ENCODE data around the gene CACNA1E.

CACNA1E gene

DNA sequence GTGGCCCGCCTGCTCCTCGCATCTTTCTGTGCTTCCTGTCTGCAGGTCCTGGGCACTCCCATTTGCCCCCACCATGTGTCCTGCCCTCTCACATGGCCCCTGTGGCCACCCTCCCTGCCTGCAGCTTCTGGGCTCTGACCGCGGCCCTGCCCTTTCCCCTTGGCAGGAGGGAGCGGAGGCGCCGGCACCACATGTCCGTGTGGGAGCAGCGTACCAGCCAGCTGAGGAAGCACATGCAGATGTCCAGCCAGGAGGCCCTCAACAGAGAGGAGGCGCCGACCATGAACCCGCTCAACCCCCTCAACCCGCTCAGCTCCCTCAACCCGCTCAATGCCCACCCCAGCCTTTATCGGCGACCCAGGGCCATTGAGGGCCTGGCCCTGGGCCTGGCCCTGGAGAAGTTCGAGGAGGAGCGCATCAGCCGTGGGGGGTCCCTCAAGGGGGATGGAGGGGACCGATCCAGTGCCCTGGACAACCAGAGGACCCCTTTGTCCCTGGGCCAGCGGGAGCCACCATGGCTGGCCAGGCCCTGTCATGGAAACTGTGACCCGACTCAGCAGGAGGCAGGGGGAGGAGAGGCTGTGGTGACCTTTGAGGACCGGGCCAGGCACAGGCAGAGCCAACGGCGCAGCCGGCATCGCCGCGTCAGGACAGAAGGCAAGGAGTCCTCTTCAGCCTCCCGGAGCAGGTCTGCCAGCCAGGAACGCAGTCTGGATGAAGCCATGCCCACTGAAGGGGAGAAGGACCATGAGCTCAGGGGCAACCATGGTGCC is 249.1 kb downstream of the CACNA1E start:
- H3K27me3 ChIP-seq (ENCODE audit: control insufficient read depth, insufficient read depth, low read length), result no peaks in the 10 kb centered on the region; the same call in 1 of the 2 replicates
- H3K9me3 ChIP-seq (ENCODE audit: control insufficient read depth, insufficient read depth, low read depth, low read length), result no peaks in the 10 kb centered on the region
- no peak overlapping the region for H3K27ac ChIP-seq (ENCODE audit: low read depth, low read length)
- no peak overlapping the region for H3K9ac ChIP-seq (ENCODE audit: low read length)
- no peaks in the 10 kb centered on the region for H3K4me1 ChIP-seq (ENCODE audit: control insufficient read depth, insufficient read depth, low read length)
- no peak overlapping the region for H3K4me3 ChIP-seq (ENCODE audit: low read depth, low read length)
- H3K36me3 ChIP-seq (ENCODE audit: control insufficient read depth, insufficient read depth, low read length), result no peaks in the 10 kb centered on the region

- Histone ChIP-seq H3K36me3 (ENCODE audit: control insufficient read depth, insufficient read depth, low read length) (no peaks in the 10 kb centered on the region), H3K4me1 (ENCODE audit: control insufficient read depth, insufficient read depth, low read length) (no peaks in the 10 kb centered on the region), H3K9ac (ENCODE audit: low read length) (no peak overlapping the region), H3K9me3 (ENCODE audit: control insufficient read depth, insufficient read depth, low read depth, low read length) (no peaks in the 10 kb centered on the region), H3K4me3 (ENCODE audit: low read depth, low read length) (no peak overlapping the region), H3K27ac (ENCODE audit: low read depth, low read length) (no peak overlapping the region), H3K27me3 (ENCODE audit: control insufficient read depth, insufficient read depth, low read length) (no peaks in the 10 kb centered on the region)
Observed at GRCh38 chr1:181733486-181733885, 250.2 kb downstream of the CACNA1E start.

DNA sequence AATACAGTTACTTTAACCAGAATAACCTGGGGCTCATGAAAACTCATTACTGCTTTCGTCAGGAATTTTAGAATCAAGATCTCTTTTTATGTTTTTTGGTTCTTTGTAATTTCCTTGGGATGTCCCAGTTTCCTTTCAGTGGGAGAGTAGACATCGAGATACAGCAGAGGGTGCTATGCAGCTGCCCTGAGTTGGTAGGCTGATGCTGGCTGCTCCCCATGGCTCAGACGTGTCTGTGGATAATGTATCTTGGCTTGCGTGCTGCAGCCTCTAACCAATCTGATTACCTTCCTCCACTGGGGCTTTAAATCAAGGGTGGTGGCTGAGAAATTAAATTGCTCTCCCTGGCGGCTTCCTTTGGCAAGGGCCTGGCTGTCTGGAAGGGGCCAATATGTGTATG is 253.7 kb downstream of the CACNA1E start:
- Histone ChIP-seq H3K4me3 (ENCODE audit: low read depth, low read length) (no peak overlapping the region), H3K9me3 (ENCODE audit: control insufficient read depth, insufficient read depth, low read depth, low read length) (no peaks in the 10 kb centered on the region), H3K36me3 (ENCODE audit: control insufficient read depth, insufficient read depth, low read length) (no peaks in the 10 kb centered on the region), H3K4me1 (ENCODE audit: control insufficient read depth, insufficient read depth, low read length) (no peaks in the 10 kb centered on the region), H3K9ac (ENCODE audit: low read length) (no peak overlapping the region), H3K27ac (ENCODE audit: low read depth, low read length) (no peak overlapping the region), H3K27me3 (ENCODE audit: control insufficient read depth, insufficient read depth, low read length) (no peaks in the 10 kb centered on the region)

DNA sequence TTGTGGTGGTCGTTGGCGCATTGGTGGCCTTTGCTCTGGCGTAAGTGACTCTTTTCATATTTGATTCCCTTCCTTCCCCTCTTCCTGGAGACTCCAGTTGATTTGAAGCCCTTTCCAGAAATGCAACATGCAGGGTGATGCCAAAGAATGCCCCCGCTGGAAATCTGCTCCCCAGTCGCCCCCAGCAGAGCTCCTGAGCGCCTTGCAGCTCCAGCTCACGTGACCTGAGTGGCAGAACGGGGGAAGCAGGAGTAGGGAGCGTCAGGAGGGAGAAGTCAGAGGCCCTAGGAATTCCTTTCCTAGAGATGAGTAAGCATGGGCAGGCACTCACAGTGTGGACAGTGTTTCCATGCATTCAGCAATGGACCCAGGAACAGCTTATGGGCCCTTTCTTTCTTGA is 255.9 kb downstream of the CACNA1E start:
- H3K27me3 ChIP-seq (ENCODE audit: control insufficient read depth, insufficient read depth, low read length), result no peaks in the 10 kb centered on the region
- no peak overlapping the region for H3K4me3 ChIP-seq (ENCODE audit: low read depth, low read length)
- H3K9ac ChIP-seq (ENCODE audit: low read length), result no peak overlapping the region
- no peak overlapping the region for H3K27ac ChIP-seq (ENCODE audit: low read depth, low read length)
- no peaks in the 10 kb centered on the region for H3K36me3 ChIP-seq (ENCODE audit: control insufficient read depth, insufficient read depth, low read length)
- H3K4me1 ChIP-seq (ENCODE audit: control insufficient read depth, insufficient read depth, low read length), result no peaks in the 10 kb centered on the region
- no peaks in the 10 kb centered on the region for H3K9me3 ChIP-seq (ENCODE audit: control insufficient read depth, insufficient read depth, low read depth, low read length)

DNA sequence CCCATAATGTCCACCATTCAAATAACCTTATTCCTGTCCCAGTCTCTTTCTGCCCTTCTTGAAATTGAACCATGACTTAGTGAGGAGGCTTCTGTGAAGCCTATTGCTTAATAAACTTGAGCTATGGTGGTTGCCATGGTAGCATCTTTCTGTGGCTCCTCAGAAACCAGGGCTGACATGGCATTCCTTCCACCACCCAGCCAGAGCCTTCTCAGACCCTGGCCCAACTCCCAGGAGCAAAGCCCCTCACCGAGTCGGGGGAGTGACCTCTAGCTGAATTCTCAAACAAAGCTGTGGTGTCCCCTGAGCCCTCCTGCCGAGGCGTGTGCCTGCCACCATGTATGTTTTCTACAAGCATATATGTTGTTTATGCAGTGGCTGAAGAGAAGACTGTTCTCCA is 259.1 kb downstream of the CACNA1E start:
- Histone ChIP-seq H3K4me3 (ENCODE audit: low read depth, low read length) (no peak overlapping the region), H3K4me1 (ENCODE audit: control insufficient read depth, insufficient read depth, low read length) (peaks cover 4% of the 10 kb centered on the region; the same call in 1 of the 2 replicates), H3K27ac (ENCODE audit: low read depth, low read length) (no peak overlapping the region), H3K27me3 (ENCODE audit: control insufficient read depth, insufficient read depth, low read length) (no peaks in the 10 kb centered on the region), H3K9me3 (ENCODE audit: control insufficient read depth, insufficient read depth, low read depth, low read length) (no peaks in the 10 kb centered on the region), H3K36me3 (ENCODE audit: control insufficient read depth, insufficient read depth, low read length) (no peaks in the 10 kb centered on the region), H3K9ac (ENCODE audit: low read length) (no peak overlapping the region)

- Histone ChIP-seq H3K9me3 (ENCODE audit: control insufficient read depth, insufficient read depth, low read depth, low read length) (no peaks in the 10 kb centered on the region), H3K27me3 (ENCODE audit: control insufficient read depth, insufficient read depth, low read length) (no peaks in the 10 kb centered on the region), H3K36me3 (ENCODE audit: control insufficient read depth, insufficient read depth, low read length) (no peaks in the 10 kb centered on the region), H3K4me1 (ENCODE audit: control insufficient read depth, insufficient read depth, low read length) (peaks cover 4% of the 10 kb centered on the region; the same call in 1 of the 2 replicates), H3K27ac (ENCODE audit: low read depth, low read length) (no peak overlapping the region), H3K4me3 (ENCODE audit: low read depth, low read length) (no peak overlapping the region), H3K9ac (ENCODE audit: low read length) (no peak overlapping the region)
Observed at GRCh38 chr1:181743878-181744312, 260.6 kb downstream of the CACNA1E start.

DNA sequence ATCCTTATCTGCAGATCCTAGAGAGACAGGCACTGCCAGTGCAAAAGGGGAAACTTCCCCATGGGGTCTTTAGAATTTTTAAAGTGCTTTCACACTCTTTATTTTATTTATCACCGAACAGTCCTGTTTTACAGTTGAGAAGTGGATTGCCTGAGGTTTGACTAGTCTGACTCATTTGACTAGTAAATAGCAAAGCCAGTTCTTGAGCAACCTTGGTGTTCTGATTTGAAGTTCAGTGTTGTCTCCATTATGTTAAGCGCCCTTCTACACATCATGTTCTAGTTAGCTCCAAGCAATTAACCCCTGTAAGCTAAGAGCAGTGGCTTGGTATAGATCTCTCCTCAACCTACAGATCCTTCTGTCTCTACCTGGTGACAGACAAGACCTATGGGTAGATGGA is 262.9 kb downstream of the CACNA1E start:
- Histone ChIP-seq H3K4me1 (ENCODE audit: control insufficient read depth, insufficient read depth, low read length) (peaks cover 4% of the 10 kb centered on the region; the same call in 1 of the 2 replicates), H3K36me3 (ENCODE audit: control insufficient read depth, insufficient read depth, low read length) (no peaks in the 10 kb centered on the region), H3K27ac (ENCODE audit: low read depth, low read length) (no peak overlapping the region), H3K9me3 (ENCODE audit: control insufficient read depth, insufficient read depth, low read depth, low read length) (no peaks in the 10 kb centered on the region), H3K4me3 (ENCODE audit: low read depth, low read length) (no peak overlapping the region), H3K27me3 (ENCODE audit: control insufficient read depth, insufficient read depth, low read length) (no peaks in the 10 kb centered on the region), H3K9ac (ENCODE audit: low read length) (no peak overlapping the region)

DNA sequence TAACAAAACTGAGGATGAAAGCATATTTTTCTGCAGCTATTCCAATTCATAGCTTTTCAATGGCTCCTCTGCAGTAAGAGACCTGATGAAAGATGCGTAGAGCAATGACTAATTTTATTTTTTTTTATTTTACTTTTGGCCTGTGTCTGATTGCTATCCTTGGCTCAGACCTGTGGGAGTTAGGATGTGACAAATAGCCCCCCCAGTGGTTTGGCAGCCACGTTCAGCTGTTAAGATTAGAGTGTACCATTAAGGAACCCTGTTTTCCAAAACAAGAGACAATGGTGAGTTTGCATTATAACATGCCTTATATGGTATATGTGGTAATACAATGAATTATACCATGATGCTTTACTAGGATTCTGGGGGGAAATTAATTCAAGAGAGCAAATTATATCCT is 264.7 kb downstream of the CACNA1E start:
- no peaks in the 10 kb centered on the region for H3K36me3 ChIP-seq (ENCODE audit: control insufficient read depth, insufficient read depth, low read length)
- no peaks in the 10 kb centered on the region for H3K9me3 ChIP-seq (ENCODE audit: control insufficient read depth, insufficient read depth, low read depth, low read length)
- H3K27ac ChIP-seq (ENCODE audit: low read depth, low read length), result no peak overlapping the region
- H3K4me3 ChIP-seq (ENCODE audit: low read depth, low read length), result no peak overlapping the region
- no peak overlapping the region for H3K9ac ChIP-seq (ENCODE audit: low read length)
- H3K27me3 ChIP-seq (ENCODE audit: control insufficient read depth, insufficient read depth, low read length), result no peaks in the 10 kb centered on the region
- H3K4me1 ChIP-seq (ENCODE audit: control insufficient read depth, insufficient read depth, low read length), result peaks cover 4% of the 10 kb centered on the region; the same call in 1 of the 2 replicates

DNA sequence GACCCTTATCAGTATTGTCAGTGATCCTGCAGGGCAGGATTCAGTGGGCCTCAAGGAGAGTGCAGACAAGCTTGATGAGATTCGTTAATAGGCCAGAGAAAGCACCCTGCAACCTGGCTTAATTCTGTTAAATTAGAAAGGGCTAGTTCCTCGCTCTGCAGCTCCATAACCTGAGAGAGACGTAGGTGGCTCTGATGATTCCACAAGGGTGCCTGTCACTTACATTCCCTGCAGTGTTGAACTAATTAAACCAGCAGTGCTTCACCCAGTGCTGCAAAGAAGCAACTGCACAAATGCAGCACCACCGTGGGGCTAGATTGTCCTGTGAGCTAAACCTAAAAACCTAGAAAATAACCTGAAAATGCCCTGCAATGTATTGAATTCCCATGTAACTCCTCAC is 270.8 kb downstream of the CACNA1E start:
- H3K9ac ChIP-seq (ENCODE audit: low read length), result no peak overlapping the region
- H3K9me3 ChIP-seq (ENCODE audit: control insufficient read depth, insufficient read depth, low read depth, low read length), result no peaks in the 10 kb centered on the region

GRCh38 chr1:181759481-181759880 is 276.2 kb downstream of the CACNA1E start:
- Histone ChIP-seq H3K27me3 (ENCODE audit: control insufficient read depth, insufficient read depth, low read length) (no peaks in the 10 kb centered on the region; the same call in 1 of the 2 replicates), H3K4me1 (ENCODE audit: control insufficient read depth, insufficient read depth, low read length) (no peaks in the 10 kb centered on the region), H3K9me3 (ENCODE audit: control insufficient read depth, insufficient read depth, low read depth, low read length) (no peaks in the 10 kb centered on the region)

More for the DNA sequence above, 270.8 kb downstream of the CACNA1E start:
- Histone ChIP-seq H3K4me1 (ENCODE audit: control insufficient read depth, insufficient read depth, low read length) (peaks cover 4% of the 10 kb centered on the region; the same call in 1 of the 2 replicates), H3K27ac (ENCODE audit: low read depth, low read length) (no peak overlapping the region), H3K4me3 (ENCODE audit: low read depth, low read length) (no peak overlapping the region), H3K27me3 (ENCODE audit: control insufficient read depth, insufficient read depth, low read length) (no peaks in the 10 kb centered on the region), H3K36me3 (ENCODE audit: control insufficient read depth, insufficient read depth, low read length) (no peaks in the 10 kb centered on the region)

GRCh38 chr1:181763736-181764135 is 280.4 kb downstream of the CACNA1E start:
- H3K9me3 ChIP-seq (ENCODE audit: control insufficient read depth, insufficient read depth, low read depth, low read length), result no peaks in the 10 kb centered on the region
- H3K4me1 ChIP-seq (ENCODE audit: control insufficient read depth, insufficient read depth, low read length), result no peaks in the 10 kb centered on the region
- H3K4me3 ChIP-seq (ENCODE audit: low read depth, low read length), result no peak overlapping the region
- H3K9ac ChIP-seq (ENCODE audit: low read length), result no peak overlapping the region
- no peak overlapping the region for H3K27ac ChIP-seq (ENCODE audit: low read depth, low read length)
- H3K36me3 ChIP-seq (ENCODE audit: control insufficient read depth, insufficient read depth, low read length), result no peaks in the 10 kb centered on the region
- H3K27me3 ChIP-seq (ENCODE audit: control insufficient read depth, insufficient read depth, low read length), result no peaks in the 10 kb centered on the region; the same call in 1 of the 2 replicates

More at GRCh38 chr1:181759481-181759880, 276.2 kb downstream of the CACNA1E start:
- H3K4me3 ChIP-seq (ENCODE audit: low read depth, low read length), result no peak overlapping the region
- no peaks in the 10 kb centered on the region for H3K36me3 ChIP-seq (ENCODE audit: control insufficient read depth, insufficient read depth, low read length)
- no peak overlapping the region for H3K27ac ChIP-seq (ENCODE audit: low read depth, low read length)
- H3K9ac ChIP-seq (ENCODE audit: low read length), result no peak overlapping the region
